IPS-11a (cell line): ENCODE measurements around the gene SATB2.
A peak's percentile ranks its signal among the peaks of the same experiment; 100 is the strongest.

Source experiments
- H3K4me3 ChIP-seq: one replicate; pipeline ENCODE4 v1.5.1; 2013; ENCODE audit warnings: low read depth, low read length, control low read depth

SATB2 gene

DNA sequence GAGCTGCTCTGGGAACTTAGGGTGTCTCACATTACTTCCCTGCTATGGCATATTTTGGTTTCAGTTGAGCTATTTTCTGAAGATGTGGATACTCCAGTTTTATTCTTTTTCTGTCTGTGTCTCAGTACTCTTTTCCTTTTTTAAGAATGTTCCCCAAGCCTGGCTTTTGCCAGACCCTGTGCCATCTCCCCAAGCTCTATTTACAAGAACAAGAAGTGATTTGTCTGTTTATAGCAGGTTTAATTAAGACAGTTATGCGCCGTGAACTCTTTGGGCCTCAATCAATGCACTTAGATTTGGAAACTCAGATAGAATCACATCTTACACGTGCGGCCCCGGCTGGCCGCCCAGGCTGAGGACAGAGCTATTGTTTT is 8.9 kb upstream of the SATB2 start:
- H3K4me3 ChIP-seq: no peak overlapping the region

GRCh38 chr2:199465988-199466691 is 8.4 kb upstream of the SATB2 start:
- H3K4me3 ChIP-seq: no peak overlapping the region

GRCh38 chr2:199465390-199465789 is 7.7 kb upstream of the SATB2 start:
- H3K4me3 ChIP-seq: no peak overlapping the region

DNA sequence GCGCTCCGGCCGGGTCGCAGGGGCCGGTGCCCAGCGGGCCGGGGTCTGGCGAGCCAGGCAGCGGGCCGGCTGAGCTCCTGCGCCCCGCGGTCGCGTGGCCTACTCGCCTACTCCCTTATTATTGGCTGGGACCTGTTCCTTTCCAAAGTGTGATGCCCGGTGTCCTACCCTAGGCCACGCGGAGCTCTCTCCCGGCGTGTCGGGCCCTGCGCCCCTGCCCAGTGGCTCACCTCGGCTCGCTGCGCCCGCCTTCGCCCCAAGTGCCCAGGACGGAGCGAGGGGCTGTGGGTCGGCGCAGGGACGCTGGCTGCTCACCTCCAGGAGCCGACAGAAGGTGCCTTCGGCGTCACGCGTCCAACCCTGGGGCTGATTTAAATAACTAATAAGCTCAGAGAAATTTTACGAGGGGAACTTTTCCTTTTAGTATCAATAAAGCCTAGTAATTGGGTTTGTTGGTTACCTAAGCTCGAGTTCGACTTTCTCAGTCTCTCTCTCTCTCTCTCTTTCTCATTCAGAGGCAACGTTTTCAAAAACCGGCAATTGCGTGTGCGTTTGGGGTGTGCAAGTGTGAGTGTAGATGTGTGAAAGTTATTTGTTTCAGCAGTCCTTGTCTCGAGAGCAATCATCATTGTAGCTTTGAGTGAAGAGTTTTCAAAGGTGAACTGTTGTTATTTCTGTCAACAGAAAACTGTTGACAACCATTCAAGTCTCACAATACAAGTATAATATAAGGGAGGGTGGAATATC is 7.0 kb upstream of the SATB2 start:
- H3K4me3 ChIP-seq: no peak overlapping the region

DNA sequence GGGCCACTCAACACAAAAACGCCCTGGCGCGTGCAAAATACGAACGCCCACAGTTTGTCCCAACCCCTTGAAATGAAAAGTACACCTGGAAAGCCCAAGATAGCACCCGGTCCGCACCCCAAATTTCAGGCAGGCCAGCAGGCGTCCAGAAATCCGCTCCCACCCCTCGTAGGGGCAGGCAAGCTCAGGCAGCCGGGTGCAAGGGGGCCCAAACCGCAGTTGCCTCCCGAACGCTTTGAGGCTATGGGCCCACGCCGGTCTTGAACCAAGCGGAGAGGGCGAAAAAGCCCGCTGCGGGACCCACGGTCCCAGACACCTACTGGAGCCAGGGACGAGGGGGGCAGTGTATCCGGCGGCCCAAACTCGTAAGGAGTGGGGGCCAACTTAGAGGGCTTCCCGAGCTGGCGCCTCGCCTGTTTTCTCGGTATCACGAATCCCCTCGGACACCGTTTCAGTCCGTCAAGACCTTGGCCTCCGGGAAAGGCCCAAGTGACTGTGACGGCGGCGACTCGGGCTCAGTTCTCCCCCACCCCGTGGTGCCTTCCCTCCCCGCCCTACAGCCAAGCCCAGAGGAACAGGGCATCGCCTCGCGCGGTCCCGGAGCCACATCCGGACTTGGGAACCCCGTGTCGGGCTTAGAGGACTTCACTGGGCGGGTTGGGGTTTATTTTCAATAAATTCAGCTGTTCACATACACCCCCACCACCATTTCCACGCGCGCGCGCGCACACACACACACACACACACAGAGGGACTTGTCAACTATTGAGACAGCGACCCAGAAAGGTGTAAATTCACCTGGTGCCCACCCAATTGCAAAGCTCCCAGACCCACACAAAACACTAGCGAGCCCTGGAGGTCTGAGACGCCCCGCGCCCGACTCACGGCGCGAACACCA is 6.2 kb upstream of the SATB2 start:
- H3K4me3 ChIP-seq: peak overlapping the region; percentile 20

- H3K4me3 ChIP-seq: peak overlapping the region; percentile 41
Observed at GRCh38 chr2:199462956-199463692, 5.4 kb upstream of the SATB2 start.

DNA sequence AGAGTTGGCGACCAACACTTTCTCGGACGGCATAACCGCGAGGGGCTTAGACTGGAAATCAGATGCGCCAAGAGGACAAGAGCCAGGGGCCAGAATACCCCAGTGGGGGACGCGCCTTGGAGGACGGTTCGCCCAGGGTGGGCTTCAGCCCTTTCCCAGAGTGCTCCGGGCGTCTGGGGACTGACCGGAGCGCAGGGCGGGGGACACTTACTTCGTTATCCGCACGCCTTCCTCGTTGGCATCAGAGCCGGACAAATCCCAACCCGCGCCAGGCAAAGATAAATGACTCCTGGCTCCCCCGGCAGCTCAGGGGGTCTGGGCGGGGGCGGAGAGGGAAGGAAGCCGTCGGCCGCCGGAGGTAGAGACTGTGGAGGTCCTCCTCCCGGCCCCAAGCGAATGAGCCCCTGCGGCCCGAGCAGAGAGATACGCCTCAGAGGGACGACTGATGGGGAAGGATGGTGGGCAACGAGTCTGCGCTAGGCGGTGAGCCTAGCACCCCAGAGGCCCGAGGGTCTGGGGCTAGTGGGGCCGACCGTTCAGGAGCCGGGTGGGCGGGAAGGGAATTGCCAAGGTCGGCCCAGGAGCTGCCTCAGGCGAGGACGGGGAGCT is 4.7 kb upstream of the SATB2 start:
- peak overlapping the region; percentile 41 for H3K4me3 ChIP-seq

GRCh38 chr2:199461711-199462346 is 4.1 kb upstream of the SATB2 start:
- peak overlapping the region; percentile 13 for H3K4me3 ChIP-seq

GRCh38 chr2:199460846-199461710 is 3.3 kb upstream of the SATB2 start:
- H3K4me3 ChIP-seq: no peak overlapping the region

DNA sequence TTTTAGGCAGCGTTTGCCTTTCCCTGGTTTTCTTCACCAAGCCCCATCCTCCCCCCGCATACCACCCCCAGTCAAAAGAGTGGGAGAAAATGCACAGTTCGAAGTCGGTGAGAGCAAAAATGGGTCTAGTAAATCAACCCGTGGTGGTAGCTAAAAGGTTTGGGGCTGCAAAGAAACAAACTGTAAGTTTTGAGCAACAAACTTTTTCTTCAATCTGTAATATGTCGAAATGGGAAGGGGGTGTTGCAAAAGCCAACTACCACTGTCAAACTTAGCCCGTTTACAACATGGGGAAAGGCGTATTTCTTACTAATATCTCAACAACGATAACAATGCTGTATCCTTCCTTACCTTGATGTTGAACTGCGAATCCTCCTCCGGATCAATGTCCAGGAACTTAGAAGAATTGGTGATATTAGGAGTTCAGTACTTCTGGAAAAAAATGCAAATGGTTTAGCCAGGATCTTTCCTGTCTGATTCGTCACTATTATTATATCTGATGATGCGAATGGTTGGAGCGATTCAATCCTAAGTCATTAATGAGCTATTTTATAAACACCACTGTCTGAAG is 2.4 kb upstream of the SATB2 start:
- H3K4me3 ChIP-seq: peak overlapping the region; percentile 61

DNA sequence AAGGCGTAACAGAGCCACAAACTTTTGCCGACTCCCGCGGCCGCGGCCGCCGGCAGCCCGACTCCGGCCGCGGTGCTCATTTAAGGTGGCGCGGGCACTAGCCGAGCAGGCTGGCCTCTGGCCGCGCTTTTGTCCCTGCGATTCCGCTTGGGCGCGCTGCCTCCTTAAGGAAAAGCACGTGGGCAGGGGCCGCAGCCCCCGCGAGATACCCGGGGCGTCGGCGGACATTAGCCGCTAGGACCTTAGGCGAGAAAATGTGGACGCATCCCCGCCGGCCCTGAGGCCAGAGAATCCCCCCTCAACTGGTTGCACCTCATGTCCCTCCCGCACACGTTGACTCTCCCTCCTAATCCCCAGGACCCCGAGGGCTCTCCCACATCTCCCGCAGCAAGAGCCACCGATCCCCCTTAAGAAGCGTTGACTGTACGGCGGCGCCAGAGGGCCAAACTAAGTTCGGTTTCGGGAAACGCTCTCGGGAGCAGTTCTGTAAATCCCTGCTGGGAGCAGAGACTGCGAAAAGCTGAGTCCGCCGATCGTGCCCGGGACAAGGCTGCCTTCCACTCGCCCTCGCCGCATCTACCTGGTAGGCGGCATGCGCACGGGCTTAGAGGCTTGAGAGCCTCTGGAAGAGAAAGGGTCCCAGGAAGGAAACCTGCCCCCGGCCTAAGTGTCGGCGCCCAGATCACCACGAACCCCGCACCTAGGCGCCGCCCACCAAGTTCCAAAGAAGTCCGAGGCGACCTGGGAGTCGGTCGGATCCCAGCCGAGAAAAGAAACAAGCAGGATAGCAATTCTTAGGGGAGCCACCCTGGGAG is 1.8 kb upstream of the SATB2 start:
- H3K4me3 ChIP-seq: peak overlapping the region; percentile 61

DNA sequence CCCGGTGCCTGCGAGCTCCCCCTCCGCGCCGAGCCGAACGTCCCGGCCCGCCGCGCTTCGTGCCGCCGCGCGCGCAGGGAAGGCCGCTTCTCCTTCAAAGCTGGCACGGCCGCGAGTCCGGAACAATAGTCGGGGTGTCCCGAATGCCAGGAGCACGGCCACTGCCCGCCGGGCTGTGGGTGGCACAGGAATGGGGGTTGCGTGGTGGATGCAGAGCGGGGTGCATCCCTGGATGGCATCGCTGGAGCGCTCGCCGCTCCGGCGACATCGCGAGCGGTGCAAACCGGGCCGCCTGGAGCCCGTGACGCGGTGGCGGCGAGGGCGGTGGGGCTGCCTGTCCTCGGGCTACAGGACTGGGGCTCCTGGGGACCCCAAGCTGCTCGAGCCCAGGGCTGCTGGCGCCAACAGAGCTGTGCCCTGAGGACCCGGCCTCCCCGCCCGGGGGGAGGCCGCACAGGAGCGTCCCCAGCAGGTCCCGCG is 1.1 kb upstream of the SATB2 start:
- peak overlapping the region; percentile 61 for H3K4me3 ChIP-seq

DNA sequence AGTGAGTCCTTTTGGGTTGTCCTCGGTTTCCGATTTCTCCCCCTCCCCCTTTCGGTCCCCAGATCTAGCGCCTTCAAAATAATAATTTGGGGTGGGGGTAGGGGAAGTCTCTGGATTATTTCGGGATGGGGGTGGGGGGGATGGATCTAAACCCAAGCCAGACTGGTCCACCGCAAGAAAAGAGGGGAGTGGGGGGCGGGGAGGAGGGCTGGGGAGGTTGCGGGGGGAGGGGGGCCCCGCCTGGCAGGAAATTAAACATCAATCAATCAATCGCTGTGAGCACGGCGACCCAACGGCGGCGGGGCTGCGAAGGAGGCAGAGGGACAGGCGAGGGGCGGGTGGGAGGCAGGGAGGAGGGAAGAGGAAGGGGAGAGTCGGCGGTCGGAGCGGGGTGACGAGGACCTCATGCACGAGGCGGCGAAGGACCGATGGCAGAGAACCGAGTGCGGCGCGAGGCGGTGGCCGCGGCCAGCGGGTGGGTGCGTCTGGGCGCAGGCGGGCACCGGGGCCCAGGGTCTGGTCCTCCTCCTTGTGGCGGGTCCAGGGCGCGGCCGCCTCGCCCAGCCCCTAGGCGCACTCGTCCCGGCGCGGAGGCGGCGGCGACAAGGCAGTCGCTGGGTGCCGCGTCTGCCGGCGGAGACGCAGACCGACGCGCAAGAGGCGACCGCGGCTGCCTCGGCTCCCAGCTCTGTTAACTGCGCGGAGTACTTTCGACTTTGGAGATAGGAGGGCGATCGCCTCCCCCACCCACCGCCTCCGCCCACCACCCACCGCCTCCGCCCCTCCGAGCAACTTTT is 468 bp upstream of the SATB2 start:
- peak overlapping the region; percentile 36 for H3K4me3 ChIP-seq

DNA sequence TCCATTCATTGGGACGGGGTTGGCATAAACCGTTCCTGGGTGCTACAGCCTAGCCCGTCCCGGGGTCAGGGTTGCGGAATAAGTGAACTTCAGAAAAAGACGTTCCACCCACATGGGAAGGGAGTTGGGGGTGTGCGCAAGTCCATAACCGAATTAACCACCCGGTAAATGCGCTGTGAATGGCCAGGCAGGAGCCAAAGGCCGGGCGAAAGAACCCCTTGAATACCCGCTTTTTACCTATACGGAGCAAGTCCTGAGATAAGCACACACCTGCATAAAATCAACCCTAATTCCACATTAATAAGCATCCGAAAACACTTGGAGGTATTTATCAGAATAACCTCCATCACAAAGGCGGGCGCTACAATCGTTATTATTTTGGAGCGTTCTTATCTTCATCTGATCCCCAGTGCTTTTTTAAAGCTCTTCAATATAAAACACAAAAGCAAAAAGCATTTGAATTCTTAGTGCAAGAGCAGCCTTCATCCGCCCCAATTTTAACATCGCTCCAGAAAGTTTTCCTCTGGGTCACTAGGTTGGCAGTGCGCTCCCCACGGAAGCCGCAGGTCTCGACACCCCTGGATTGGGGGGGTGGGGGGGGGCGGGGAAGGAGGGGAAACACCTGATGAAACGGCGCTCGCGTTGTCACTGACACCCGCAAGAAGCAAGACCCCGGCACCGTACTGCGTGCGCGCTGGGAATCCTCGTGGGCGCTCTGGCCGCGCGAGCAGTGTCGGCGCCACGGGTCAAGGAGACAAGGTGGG is 1.2 kb downstream of the SATB2 start:
- H3K4me3 ChIP-seq: peak overlapping the region; percentile 42

GRCh38 chr2:199455545-199456382 is 2.0 kb downstream of the SATB2 start:
- H3K4me3 ChIP-seq: peak overlapping the region; percentile 51
